WERI-Rb-1 (cell line): Measurements from ENCODE around the gene RHOXF2.
"Not testable (repeated sequence)": the region's sequence is repeated elsewhere in the genome, so short reads cannot be mapped to it uniquely, and the experiment has no call there.

ENCODE experiments used
- DNase-seq: peaks from one replicate; pipeline ENCODE4 v3.0.0-alpha.2; 2020
- H3K27ac ChIP-seq: fragments of 250-450 bp; sonication (Bioruptor Pico); 2 replicates; pipeline ENCODE4 v1.5.1; 2020; ENCODE audit warnings: mild to moderate bottlenecking, moderate library complexity
- H3K27me3 ChIP-seq: fragments of 250-450 bp; sonication (Bioruptor Pico); 2 replicates; pipeline ENCODE4 v1.5.1; 2021; ENCODE audit warnings: mild to moderate bottlenecking, low read depth, moderate library complexity; ENCODE audit not compliant: insufficient read depth, severe bottlenecking
- H3K36me3 ChIP-seq: fragments of 250-450 bp; sonication (Bioruptor Pico); 2 replicates; pipeline ENCODE4 v1.5.1; 2020; ENCODE audit warnings: mild to moderate bottlenecking, moderate library complexity
- H3K4me3 ChIP-seq: 2 replicates; pipeline ENCODE4 v1.5.1; 2011; ENCODE audit warnings: low read depth, mild to moderate bottlenecking, control low read depth, low read length
- H3K9me3 ChIP-seq: fragments of 250-450 bp; sonication (Bioruptor Pico); 2 replicates; pipeline ENCODE4 v1.5.1; 2021; ENCODE audit warnings: mild to moderate bottlenecking, moderate library complexity; ENCODE audit not compliant: severe bottlenecking
- TF ChIP-seq, protein P1 (sequence below): IDR thresholded peaks from 2 replicates; pipeline ENCODE4 v1.5.1; 2011; ENCODE audit warnings: low read depth, mild to moderate bottlenecking, control low read depth, inconsistent platforms, low read length

Gene RHOXF2

GRCh38 chrX:120145295-120145925, 13.0 kb upstream of the RHOXF2 start:
- no peak for DNase-seq
- TF ChIP-seq, protein P1, sequence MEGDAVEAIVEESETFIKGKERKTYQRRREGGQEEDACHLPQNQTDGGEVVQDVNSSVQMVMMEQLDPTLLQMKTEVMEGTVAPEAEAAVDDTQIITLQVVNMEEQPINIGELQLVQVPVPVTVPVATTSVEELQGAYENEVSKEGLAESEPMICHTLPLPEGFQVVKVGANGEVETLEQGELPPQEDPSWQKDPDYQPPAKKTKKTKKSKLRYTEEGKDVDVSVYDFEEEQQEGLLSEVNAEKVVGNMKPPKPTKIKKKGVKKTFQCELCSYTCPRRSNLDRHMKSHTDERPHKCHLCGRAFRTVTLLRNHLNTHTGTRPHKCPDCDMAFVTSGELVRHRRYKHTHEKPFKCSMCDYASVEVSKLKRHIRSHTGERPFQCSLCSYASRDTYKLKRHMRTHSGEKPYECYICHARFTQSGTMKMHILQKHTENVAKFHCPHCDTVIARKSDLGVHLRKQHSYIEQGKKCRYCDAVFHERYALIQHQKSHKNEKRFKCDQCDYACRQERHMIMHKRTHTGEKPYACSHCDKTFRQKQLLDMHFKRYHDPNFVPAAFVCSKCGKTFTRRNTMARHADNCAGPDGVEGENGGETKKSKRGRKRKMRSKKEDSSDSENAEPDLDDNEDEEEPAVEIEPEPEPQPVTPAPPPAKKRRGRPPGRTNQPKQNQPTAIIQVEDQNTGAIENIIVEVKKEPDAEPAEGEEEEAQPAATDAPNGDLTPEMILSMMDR = no peak
- H3K27ac ChIP-seq = no peak overlapping the region
- H3K27me3 ChIP-seq = peaks cover 4% of the 10 kb centered on the region
- no peaks in the 10 kb centered on the region for H3K9me3 ChIP-seq
- no peak overlapping the region for H3K4me3 ChIP-seq
- H3K36me3 ChIP-seq = no peaks in the 10 kb centered on the region

DNA sequence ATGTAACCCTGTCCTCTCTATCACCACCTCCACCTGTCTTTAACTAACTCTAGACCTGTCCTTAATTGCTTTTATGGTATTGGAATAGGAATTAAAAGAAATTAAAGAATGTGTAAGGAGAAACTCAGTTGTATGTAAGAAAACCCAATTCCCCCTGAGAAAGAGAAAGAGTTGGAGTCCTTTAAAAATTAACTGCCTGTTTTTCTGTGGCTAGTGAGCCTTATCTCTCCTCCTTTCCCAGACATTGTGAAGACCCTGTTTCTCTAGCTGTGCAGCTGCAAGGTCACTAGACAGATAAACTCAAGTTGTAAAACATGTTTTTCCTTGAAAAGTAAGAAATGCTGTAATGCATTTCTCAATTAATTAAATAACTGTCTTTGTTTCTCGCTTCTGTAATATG, 12.1 kb upstream of the RHOXF2 start:
- H3K27ac ChIP-seq, H3K27me3 ChIP-seq, H3K4me3 ChIP-seq, DNase-seq, H3K9me3 ChIP-seq, H3K36me3 ChIP-seq: not testable (repeated sequence)

DNA sequence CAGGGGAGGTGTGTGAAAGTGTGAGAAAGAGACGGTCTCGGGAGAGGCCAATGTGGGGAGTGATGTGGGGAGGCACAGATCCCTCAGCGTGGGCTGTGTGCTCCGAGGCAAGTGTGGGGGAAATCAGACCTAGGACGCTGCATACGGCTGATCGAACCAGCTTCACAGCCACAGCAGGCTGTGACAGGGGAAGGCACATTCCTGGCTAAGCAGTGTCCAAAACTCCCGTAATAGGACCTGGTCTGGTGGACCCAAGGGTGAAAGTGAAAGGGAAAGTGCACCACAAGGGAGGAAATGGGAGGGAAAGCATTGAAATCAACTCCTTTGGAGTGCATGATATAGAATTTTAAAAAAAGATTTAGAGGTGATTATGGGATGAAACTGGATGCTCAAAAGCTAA, 10.9 kb upstream of the RHOXF2 start:
- DNase-seq = no peak
- H3K4me3 ChIP-seq = no peak overlapping the region
- H3K9me3 ChIP-seq = no peaks in the 10 kb centered on the region
- no peaks in the 10 kb centered on the region for H3K36me3 ChIP-seq
- TF ChIP-seq, protein P1 = no peak
- H3K27ac ChIP-seq = no peak overlapping the region
- H3K27me3 ChIP-seq = peaks cover 4% of the 10 kb centered on the region

DNA sequence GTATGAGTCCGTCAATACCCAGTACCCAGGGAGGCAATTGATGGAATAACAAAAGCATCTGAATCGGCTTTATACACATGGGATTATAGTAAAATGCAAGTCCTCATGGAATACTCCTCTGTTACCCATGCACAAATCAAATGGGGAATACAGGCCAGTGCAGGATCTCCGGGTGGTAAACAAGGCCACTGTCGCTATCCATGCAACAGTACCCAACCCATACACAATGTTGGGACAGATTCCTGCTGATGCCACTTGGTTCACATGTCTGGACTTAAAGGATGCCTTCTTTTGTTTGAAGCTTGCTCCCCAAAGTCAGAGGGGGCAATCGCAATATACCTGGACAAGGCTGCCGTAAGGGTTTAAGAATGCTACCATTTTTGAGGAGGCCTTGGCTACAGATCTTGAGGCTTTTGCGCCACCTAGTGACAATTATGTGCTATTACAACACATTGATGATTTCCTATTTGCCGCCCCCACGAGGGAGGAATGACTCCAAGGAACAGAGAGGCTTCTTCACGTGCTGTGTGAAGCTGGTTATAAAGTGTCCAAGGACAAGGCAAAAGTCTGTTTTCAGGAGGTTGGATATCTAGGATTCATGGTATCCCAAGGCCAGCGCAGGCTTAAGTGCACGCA, 8.2 kb upstream of the RHOXF2 start:
- H3K36me3 ChIP-seq, H3K27me3 ChIP-seq, DNase-seq, H3K9me3 ChIP-seq, H3K4me3 ChIP-seq, H3K27ac ChIP-seq: not testable (repeated sequence)

GRCh38 chrX:120159086-120159485, 673 bp downstream of the RHOXF2 start:
- H3K36me3 ChIP-seq, H3K4me3 ChIP-seq, DNase-seq, H3K9me3 ChIP-seq, H3K27me3 ChIP-seq, H3K27ac ChIP-seq: not testable (repeated sequence)

DNA sequence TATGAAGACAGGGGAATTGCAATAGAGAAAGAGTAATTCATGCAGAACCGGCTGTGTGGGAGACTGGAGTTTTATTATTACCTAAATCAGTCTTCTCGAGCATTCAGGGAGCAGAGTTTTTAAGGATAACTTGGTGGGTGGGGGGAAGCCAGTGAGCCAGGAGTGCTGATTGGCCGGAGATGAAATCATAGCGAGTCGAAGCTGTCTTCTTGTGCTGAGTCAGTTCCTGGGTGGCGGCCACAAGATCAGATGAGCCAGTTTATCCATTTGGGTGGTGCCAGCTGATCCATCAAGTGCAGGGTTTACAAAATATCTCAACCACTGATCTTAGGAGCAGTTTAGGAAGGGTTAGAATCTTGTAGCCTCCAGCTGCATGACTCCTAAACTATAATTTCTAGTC, 34.8 kb downstream of the RHOXF2 start:
- not testable (repeated sequence) for H3K27me3 ChIP-seq, DNase-seq, H3K36me3 ChIP-seq, H3K9me3 ChIP-seq, H3K27ac ChIP-seq, H3K4me3 ChIP-seq

DNA sequence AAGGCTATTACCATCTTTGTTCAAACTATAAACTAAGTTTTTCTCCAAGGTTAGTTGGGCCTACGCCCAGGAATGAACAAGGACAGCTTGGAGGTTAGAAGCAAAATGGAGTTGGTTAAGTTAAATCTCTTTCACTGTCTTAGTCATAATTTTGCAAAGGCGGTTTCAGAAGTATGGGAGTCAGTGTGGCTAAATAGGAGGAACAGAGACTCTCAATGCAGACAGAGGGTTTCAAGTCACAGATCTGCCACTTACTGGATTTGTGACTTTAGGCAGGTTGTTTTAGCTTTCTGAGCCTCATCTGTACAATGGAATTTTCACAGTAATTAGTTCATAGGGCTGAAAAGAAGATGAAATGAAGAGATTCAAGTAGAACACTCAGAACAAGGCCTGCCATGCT, 35.3 kb downstream of the RHOXF2 start:
- H3K9me3 ChIP-seq, H3K36me3 ChIP-seq, H3K4me3 ChIP-seq, DNase-seq, H3K27me3 ChIP-seq, H3K27ac ChIP-seq: not testable (repeated sequence)

- not testable (repeated sequence) for H3K27me3 ChIP-seq, H3K27ac ChIP-seq, H3K4me3 ChIP-seq, H3K9me3 ChIP-seq, H3K36me3 ChIP-seq, DNase-seq
These were observed 37.4 kb downstream of the RHOXF2 start for GRCh38 chrX:120195786-120196185.

DNA sequence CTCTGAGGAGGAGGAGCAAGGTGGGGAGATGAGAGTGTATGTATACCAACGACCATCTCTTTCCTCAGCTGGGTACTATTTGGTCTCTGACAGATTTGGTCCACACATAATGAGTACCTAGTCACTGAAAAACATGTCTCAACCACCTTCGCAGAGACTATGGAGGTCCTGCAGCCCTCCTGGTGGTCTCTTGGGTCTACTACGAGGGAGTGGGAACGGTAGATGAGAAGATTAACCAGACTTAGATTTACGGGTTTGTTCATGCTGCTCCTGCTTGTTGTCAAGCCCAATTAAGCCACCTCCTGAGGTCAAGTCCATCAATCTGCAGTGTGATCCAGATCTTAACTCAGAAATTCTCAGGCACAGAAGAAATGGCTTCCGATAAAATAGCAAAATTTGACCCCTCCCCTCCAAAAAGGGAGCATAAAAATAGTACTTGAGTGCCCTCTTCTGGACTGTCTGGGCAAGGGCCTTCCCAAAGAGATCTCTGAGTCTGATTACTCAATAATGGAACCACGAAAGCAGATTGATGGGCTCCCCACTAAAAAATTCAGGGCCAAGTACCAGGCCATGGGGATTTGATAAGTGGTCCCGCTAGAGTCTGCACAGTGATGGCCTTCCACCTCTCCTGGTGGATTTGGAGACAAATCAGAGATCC, 38.3 kb downstream of the RHOXF2 start:
- H3K27ac ChIP-seq, H3K4me3 ChIP-seq, H3K27me3 ChIP-seq, H3K9me3 ChIP-seq, H3K36me3 ChIP-seq, DNase-seq: not testable (repeated sequence)
